HTR-8/SVneo (cell line): ENCODE measurements around the gene SFXN5.

Experiments
- DNase-seq: peaks from one replicate; pipeline ENCODE4 v3.0.0; 2011; ENCODE audit warnings: low spot score, mixed read lengths; ENCODE audit not compliant: insufficient read length
- FAIRE-seq: peaks from 2 replicates; lab custom pipeline; 2011; peaks lifted over from hg19 to GRCh38; lab: Jason Lieb, UNC

SFXN5 gene

GRCh38 chr2:72961036-72961720 is 110.3 kb downstream of the SFXN5 start:
- DNase-seq (no peak), FAIRE-seq (no peak)

GRCh38 chr2:72959995-72960981 is 111.2 kb downstream of the SFXN5 start:
- no peak for DNase-seq
- no peak for FAIRE-seq

- FAIRE-seq (no peak), DNase-seq (no peak)
Observed at GRCh38 chr2:72959554-72959953, 112.0 kb downstream of the SFXN5 start.

- no peak for DNase-seq
- no peak for FAIRE-seq
Observed at GRCh38 chr2:72958542-72959385, 112.7 kb downstream of the SFXN5 start.

GRCh38 chr2:72956936-72957335 is 114.6 kb downstream of the SFXN5 start:
- DNase-seq = no peak
- FAIRE-seq = no peak

GRCh38 chr2:72956050-72956395 is 115.5 kb downstream of the SFXN5 start:
- FAIRE-seq (no peak), DNase-seq (no peak)

- no peak for FAIRE-seq
- DNase-seq = no peak
Observed at GRCh38 chr2:72955228-72956049, 116.1 kb downstream of the SFXN5 start.

- DNase-seq = no peak
- FAIRE-seq = no peak
Observed at GRCh38 chr2:72954376-72955227, 116.9 kb downstream of the SFXN5 start.

GRCh38 chr2:72953976-72954375 is 117.5 kb downstream of the SFXN5 start:
- no peak for FAIRE-seq

GRCh38 chr2:72953528-72953927 is 118.0 kb downstream of the SFXN5 start:
- no peak for DNase-seq
- FAIRE-seq = no peak

More at GRCh38 chr2:72953976-72954375, 117.5 kb downstream of the SFXN5 start:
- no peak for DNase-seq

GRCh38 chr2:72952961-72953360 is 118.6 kb downstream of the SFXN5 start:
- no peak for DNase-seq
- FAIRE-seq = no peak

GRCh38 chr2:72952110-72952823 is 119.2 kb downstream of the SFXN5 start:
- FAIRE-seq (no peak), DNase-seq (no peak)

- no peak for FAIRE-seq
- no peak for DNase-seq
Observed at GRCh38 chr2:72951303-72952095, 120.0 kb downstream of the SFXN5 start.

- DNase-seq (no peak), FAIRE-seq (no peak)
Observed at GRCh38 chr2:72950558-72951255, 120.8 kb downstream of the SFXN5 start.

- FAIRE-seq = no peak
Observed at GRCh38 chr2:72949642-72950041, 121.9 kb downstream of the SFXN5 start.

GRCh38 chr2:72949045-72949444 is 122.5 kb downstream of the SFXN5 start:
- FAIRE-seq = no peak

More at GRCh38 chr2:72949642-72950041, 121.9 kb downstream of the SFXN5 start:
- no peak for DNase-seq

More at GRCh38 chr2:72949045-72949444, 122.5 kb downstream of the SFXN5 start:
- DNase-seq = no peak
